ENCODE results near the gene SAMD15.

Gene SAMD15

DNA sequence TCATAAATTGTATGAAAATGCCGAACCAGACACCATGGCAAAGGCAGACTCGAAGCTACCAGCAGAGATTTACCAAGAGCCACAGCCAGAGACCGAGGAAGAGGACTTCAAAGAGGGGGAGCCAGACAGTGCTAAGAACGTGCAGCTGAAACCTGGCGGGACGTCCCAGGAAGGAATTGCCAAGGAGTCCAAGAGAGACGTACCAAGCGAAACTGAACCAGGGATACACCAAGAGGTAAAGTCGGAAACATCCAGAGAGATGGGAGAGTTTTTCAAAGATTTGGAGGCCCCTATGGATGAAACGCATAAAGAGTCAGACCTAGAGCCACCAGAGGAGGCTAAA lies 294 bp downstream of the SAMD15 start:
- DNase-seq (ENCODE audit: low spot score), result no peak
- TF ChIP-seq, protein P1, sequence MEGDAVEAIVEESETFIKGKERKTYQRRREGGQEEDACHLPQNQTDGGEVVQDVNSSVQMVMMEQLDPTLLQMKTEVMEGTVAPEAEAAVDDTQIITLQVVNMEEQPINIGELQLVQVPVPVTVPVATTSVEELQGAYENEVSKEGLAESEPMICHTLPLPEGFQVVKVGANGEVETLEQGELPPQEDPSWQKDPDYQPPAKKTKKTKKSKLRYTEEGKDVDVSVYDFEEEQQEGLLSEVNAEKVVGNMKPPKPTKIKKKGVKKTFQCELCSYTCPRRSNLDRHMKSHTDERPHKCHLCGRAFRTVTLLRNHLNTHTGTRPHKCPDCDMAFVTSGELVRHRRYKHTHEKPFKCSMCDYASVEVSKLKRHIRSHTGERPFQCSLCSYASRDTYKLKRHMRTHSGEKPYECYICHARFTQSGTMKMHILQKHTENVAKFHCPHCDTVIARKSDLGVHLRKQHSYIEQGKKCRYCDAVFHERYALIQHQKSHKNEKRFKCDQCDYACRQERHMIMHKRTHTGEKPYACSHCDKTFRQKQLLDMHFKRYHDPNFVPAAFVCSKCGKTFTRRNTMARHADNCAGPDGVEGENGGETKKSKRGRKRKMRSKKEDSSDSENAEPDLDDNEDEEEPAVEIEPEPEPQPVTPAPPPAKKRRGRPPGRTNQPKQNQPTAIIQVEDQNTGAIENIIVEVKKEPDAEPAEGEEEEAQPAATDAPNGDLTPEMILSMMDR (IDR thresholded peaks at IDR 0.05; ENCODE audit: extremely low read depth, missing control alignments), result no peak

DNA sequence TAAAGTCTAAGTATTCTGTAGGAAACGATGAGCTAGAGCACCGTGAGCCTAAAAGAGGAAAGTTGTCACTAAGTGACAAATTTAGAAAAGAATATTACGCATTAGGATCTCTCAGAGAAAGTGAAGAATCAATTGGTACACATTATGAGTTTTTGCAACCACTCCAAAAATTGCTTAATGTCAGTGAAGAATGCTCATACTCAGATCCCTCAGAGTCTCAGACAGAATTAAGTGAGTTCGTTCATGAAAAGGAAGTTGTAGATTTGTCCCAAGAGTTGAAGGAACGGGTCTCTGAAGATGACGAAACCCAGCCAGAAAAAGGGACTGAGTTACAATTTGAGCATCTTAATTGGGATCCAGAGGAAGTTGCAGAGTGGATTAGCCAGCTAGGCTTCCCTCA lies 1.5 kb downstream of the SAMD15 start:
- TF ChIP-seq, protein P1 (IDR thresholded peaks at IDR 0.05; ENCODE audit: extremely low read depth, missing control alignments), result no peak
- no peak for DNase-seq (ENCODE audit: low spot score)

DNA sequence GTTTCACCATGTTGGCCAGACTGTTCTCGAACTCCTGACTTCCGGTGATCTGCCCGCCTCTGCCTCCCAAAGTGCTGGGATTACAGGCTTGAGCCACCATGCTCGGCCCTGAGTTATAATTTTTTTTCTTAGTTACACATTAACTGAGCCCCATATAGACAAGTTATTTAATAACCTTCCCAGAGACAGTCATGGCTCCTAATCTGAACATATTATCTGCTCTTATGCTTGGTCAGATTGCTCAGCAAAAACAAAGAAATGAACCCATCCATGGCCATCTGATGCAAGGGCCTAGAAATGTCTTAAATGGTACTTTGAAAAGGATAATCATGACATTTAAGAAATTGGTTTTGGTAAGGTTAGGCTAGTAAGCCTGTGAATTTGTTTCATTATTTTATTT lies 13.0 kb downstream of the SAMD15 start:
- TF ChIP-seq, protein P1 (IDR thresholded peaks at IDR 0.05; ENCODE audit: extremely low read depth, missing control alignments), result no peak
- DNase-seq (ENCODE audit: low spot score), result no peak

DNA sequence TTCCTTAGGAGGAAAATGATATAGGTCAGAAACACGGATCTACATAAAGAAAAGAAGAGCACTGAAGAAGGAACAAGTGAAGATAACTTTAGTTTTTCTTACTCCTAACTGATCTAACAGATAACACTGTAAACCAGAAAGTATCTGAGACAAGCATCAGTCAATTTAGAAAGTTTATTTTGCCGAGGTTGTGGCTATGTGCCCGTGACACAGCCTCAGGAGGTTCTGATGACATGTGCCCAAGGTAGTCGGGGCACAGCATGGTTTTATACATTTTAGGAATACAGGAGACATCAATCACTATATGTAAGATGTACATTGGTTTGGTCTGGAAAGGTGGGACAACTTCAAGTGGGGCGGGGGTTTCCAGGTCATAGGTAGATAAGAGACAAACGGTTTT lies 23.0 kb downstream of the SAMD15 start:
- no peak for DNase-seq (ENCODE audit: low spot score)
- TF ChIP-seq, protein P1 (IDR thresholded peaks at IDR 0.05; ENCODE audit: extremely low read depth, missing control alignments), result no peak

DNA sequence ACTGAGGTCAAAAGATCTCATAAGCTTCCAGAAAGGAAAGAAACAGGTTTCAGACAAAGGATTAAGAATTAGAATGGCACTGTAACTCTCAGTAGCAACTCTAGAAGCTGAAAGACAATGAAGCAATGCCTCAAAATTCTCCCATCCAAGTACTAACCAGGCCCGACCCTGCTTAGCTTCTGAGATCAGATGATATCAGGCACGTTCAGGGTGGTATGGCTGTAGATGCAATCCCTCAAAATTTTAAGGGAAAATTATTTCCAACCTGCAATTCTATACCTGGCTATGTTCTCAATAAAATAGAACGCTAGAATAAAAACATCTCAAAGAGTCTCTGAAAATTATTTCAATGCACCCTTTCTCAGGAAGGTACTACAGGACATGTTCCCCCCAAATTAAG lies 26.6 kb downstream of the SAMD15 start:
- no peak for DNase-seq (ENCODE audit: low spot score)
- TF ChIP-seq, protein P1 (IDR thresholded peaks at IDR 0.05; ENCODE audit: extremely low read depth, missing control alignments), result no peak

DNA sequence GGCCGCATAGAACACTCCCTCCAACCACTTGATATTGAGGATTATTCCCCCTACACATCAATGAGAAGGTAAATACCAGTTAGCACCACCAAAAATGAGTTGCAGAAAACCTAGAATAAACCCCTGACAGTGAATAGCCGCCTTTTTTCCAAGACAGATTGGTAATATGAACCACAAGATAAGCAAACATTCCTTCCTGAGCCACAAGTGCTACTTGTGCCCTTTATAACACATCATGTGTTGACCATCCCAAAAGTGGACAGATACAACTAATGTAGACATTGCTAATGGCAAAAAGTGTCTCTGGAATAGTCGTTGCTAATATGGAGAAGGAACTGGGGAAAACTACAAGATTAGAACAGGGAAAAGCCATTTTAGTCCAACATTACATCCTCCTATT lies 28.9 kb downstream of the SAMD15 start:
- no peak for DNase-seq (ENCODE audit: low spot score)
- TF ChIP-seq, protein P1 (IDR thresholded peaks at IDR 0.05; ENCODE audit: extremely low read depth, missing control alignments), result no peak

DNA sequence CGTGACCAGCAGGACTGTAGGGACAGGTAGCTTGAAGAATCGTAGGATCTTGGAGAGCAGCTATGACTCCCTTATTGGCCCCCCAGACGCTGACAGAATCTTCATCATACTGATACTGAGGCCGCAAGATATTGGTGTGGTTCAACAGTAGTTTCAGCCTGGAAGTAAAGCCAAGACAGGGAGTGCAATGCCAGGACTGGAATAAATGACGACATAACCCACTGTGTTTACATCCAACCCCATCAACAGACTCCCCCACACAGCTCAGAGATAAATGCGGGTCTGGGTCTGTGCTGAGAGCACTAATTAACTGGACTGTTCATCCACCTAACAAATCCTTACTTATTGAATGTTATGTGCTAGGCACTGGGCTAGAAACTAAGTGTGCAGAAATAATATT lies 29.5 kb downstream of the SAMD15 start:
- TF ChIP-seq, protein P1 (IDR thresholded peaks at IDR 0.05; ENCODE audit: extremely low read depth, missing control alignments), result no peak
- no peak for DNase-seq (ENCODE audit: low spot score)

Measured in GM20000 (cell line).